GM19372 (cell line): ENCODE measurements around the gene PIEZO1.

Experiments used
- ATAC-seq: cut with Tn5 transposase; IDR thresholded peaks from one replicate; pipeline ENCODE4 v1.9.1; 2021; ENCODE audit warnings: mild to moderate bottlenecking, low read depth, moderate library complexity; ENCODE audit not compliant: unreplicated experiment

PIEZO1 gene

DNA sequence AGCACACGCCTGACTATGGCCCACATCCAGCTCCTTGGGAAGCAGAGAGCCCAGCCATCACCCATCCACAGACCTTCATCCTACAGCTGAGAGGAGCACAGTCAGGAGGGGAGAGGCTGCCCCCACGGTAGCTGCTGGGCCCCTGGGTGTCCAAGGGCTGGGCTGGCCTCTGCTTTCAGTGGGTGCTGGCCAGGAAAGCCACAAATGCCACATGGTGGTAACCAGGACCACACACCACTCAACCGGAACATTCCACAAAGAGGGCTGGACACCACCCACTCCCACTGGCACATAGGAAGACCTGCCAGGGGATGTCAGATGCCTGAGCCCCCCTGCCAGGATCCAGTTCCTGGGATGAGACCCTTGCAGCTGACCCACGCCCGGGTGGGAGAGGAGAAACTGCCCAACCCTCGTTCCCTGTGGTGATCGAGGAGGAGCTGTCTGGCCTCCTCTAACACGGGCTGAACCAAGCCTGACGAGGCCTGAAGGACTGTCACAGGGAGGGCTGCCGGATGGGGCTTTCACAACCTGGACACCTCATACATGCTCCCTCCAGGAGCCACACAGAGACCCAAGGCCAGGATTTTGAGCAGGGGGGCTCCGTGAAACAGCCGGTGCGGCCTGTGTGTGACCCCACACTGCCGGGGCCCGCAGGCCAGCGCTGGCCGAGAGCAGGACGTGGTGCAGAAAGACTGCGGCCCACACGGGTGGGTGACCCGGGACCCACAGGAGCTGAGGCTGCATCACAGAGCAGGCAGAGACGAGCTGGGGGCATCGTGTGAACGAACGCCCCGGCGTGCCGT, 30.7 kb downstream of the PIEZO1 start:
- ATAC-seq, result no peak

DNA sequence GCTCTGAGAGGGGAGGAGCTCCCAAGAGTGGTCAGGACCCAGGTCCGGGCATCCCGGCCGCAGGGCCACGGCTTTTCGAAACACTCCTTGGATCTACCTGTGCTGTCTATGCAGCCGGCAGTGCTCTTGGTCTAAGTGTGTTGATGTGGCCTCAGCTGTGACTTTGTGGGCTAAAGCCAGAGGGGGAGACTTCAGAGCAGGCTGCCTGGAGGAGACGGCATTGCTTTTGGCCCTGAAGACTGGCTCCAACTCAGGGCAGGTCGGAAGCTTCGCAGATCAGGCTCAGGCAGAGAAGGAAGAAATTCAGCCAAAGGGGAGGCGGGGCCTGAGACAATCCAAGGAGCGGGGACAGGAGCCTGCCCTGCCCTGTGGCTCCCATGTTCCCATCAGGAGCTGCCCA, 31.4 kb downstream of the PIEZO1 start:
- ATAC-seq, result no peak

DNA sequence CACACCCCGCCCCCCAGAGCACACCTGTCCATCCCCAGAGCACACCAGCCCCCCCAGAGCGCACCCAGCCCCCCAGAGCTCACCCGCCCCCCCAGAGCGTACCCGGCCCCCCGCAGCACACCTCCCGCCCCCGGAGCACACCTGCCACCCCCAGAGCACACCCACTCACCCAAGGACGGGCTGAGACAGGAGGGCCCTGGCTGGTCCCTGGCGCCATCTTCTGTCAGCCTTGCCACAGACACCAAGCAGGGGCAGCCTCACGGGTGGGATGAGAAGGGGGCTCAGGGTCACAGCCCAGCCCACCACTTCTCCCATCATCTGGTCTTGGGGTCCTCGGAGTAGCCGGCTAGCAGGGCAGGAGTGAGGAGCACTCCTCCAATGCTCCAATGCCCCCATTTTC, 31.8 kb downstream of the PIEZO1 start:
- no peak for ATAC-seq

DNA sequence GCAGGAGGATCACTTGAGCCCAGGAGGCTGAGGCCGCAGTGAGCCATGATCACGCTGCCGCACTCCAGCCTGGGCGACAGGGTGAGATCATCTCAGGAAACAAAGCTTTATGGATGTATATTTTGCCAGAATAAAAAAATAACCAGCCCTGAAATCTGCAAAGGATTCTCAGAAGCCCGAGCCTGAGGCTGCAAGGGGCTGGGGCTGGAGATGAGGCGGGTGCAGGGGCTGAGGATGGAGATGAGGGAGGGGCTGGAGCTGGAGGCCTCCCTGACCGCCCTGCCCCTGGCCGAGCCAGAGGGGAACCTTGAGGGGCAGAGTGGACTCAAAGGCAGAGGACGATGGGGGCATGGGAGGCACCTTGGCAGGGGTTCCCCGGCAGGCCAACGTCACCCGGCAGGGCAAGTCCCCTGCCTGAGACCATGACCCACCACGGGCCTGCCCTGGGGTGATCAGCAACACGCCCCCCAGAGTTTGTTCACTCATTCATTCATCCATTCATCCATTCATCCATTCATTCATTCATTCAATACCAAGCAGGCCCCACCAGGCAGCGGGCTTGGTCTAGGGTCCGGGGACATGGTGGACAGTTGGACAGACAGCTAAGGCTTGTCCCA, 32.5 kb downstream of the PIEZO1 start:
- ATAC-seq, result no peak

DNA sequence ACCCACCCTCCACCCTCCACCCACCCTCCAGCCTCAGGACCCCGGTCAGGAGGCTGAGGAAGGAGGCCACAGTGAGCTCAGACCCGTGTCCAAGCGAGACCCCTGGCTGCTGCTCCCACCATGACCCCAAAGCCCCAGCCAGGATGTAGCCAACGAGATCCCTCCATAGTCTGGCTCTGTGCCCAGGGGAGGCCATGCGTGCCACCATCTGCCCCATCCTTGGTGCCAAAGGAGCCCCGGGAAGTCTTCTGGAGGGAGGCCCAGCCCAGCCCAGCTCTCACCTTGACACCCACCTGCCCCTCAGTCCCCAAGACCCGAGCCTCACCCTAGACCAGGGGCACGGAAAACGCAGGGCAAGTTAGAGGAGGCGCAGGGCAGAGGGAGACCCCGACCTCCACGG, 34.2 kb downstream of the PIEZO1 start:
- no peak for ATAC-seq

DNA sequence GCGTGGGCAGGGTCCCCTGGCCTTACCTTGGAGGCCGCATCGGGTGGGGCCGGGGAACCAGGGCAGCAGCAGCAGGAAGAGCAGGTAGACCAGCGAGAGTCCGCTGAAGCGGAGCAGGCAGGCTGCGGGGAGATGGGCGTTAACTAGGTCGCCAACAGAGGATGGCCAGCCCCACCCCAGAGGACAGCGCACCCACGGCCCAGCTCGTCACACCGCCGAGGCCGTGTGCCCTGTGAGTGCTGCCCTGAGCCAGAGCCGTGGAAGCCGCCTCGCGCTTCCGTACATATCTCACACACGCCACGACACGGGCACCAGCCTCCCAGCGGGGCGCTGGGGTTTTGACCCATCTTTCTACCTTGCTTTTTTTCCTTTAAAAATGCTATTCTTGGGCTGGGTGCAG, 35.7 kb downstream of the PIEZO1 start:
- ATAC-seq, result no peak

DNA sequence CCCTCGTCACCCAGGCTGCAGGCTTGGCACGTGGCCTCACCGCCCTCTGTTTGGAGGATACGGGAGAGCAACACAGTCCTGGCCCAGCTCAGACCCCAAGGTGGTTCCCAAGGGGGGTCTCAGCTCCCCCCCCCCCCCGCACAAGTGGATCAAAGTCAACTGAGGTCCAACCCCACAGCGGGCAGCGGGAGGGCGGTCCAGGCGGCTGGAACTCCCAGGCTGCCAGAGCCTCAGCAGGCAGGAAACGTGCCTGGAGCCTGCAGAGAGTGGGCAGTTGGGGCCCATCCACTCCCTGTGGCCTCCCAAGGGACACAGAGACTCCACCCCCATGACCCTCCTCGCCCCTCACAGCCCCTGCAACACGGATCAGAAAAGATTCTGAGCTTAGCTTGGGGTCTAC, 36.7 kb downstream of the PIEZO1 start:
- ATAC-seq, result no peak

DNA sequence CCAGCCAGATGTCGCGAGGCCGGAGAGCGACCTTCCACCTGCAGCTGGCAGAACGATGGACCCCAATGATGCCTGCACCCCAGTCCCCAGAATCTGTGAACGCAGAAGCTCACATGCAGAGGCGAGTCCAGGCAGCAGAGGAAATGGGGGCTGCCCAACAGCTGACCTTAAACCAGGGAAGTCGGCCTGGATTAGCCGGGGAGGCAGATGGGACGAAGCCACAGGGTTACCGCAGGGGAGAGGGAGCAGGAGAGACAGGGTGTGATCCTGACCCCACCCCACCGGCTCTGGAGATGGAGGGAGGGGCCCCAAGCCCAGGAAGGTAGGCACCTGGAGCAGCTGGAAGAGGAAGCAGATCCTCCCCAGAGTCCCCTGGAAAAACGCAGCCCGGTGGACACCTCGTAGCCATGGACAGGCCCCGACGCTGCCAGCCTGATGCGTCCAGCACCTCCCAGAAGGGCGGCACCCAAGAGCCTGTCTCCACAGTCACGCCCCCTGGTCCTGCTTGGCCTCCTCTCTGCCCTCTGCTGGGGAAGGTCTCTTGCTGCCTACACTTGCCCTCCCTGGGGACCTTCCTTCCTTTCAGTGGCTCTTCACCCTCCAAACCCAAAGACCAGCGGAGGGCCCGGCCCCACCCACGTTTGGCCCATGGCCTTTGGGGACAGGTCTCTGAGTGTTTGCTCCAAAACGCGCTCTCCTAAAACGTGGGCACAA, 37.3 kb downstream of the PIEZO1 start:
- no peak for ATAC-seq

DNA sequence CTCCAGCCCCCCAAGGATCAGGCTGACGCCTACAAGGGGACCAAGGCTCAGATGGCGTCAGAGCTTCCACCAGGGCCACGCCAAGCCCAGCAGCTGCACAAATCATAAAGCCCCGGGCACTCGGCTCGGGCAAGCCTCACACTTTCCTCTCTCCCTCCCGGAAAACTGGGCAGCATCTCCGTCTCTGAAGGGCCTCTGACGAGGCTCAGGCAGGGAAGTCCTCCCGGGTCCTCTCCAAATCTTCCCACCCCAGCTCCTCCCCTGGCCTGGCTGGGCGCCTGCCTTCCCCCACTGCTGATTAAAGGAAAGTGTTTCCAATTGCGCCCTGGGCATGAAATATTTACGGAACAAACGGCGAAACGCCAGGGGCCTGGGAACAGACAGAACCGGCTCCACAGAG, 38.5 kb downstream of the PIEZO1 start:
- no peak for ATAC-seq

DNA sequence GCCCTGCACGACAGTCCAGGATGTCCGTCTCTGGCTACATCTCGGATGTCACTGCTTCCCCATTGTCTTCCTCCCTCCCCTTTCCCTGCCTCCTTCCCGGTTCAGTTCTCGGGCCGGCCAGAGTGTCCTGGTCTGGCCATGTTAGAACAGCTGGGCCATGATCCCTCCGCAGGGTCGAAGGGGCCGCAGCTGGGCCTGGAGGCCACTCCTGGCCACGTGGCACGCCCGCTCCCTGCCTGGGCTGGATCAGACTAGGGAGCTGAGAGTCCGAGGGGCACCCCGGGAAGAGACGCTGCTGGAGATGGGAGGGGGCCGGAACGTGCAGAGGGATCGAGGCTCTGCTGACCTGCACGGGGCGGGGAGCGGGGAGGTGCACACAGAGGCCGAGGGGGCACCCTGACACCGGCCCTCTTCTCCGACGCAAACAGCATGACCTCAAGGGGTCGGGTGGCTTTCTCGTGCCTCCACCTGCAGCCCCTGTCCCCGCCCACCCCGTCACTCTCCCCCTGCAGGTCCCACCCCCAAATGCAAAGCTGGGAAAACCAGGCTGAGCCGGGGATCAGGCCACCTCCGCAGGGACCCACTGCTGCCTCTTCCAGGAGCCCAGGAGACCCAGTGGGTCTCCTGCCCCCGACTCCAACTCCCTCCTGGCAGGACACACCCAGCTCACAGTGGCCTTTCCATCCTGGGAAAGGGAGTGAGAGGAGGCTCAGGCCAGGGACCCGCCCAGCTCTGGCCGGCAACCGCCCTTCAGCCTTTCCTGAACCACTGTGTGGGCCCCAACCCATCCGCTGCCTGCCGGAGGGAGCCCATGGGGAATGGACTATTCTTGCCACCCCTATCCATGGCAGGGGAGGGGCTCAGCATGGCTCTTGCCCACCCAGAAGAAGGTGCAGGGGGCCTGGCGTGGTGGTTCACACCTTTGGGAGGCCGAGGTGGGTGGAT, 40.2 kb downstream of the PIEZO1 start:
- ATAC-seq, result no peak

DNA sequence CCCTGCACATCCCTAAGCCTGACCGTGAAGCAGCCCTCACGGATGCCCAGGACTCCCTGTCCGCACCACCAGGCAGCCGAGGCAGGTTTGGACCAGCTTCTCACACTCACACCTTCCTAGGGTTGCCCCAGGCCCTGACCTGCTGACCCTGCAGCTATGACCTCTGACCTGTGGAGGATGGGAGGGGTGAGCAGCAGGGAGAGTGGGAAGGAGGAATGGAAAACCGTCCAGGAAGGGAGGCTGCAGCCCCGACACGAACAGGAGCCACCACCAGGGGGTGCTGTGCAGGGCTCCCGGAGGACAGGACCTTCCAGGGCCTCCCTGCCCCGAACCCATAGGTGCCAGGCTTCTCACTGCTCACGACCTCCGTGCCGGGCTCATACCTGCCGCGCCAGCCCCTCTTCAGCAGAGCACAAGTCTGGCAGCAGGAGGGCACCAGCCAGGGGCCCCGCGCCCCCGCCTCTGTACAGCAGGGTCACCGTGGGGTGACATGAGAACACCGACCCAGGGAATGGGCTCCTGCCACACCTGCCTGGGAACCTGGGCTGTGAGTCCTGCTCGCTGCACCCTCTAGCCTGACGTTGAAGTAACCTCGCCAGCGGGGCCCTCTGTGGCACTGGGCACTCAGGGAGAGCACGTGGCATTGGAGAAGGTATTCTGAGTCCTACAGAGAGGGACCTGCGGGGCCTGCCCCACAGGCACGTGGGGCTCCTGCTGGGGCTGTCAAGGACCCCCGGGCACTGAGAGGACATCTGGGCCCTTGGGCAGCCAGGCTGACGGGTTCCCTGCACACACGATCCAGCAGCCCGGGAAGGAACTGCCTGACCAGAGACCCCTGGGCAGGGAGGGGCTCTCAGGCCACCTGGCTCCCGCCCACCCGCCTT, 41.1 kb downstream of the PIEZO1 start:
- ATAC-seq, result no peak

DNA sequence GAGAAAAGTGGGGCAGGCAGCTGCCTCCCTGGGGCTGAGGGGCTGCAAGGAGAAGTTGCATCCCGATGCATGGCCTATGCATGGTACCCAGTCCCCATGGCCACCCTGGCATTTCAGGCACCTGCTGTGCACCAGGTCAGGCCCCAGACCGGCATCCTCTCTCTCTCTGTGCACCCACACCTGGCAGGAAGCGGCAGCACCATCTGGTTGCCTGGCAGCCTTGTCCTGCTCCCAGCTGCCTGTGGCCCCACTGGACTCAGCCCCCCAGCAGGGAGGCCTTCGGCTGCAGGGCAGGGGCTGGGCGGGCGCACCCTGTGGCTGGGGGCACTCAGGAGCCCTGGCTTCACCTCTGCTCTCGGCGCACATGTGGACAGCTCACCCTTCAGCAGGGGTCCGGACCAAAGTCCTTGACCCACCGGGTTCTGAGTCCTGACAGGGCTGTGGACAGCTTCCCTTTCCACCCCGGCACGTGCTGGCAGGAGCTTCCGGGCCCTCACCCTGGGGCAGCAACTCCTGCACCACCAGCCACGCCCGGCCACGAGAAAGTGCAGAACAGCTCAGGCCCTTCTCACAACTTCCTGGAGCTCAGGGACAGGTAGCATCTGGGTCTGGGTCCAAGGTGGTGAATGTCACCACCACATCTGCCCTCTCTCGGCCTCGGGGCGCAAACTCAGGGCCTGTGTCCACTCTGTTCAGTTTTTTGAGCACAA, 42.0 kb downstream of the PIEZO1 start:
- no peak for ATAC-seq

DNA sequence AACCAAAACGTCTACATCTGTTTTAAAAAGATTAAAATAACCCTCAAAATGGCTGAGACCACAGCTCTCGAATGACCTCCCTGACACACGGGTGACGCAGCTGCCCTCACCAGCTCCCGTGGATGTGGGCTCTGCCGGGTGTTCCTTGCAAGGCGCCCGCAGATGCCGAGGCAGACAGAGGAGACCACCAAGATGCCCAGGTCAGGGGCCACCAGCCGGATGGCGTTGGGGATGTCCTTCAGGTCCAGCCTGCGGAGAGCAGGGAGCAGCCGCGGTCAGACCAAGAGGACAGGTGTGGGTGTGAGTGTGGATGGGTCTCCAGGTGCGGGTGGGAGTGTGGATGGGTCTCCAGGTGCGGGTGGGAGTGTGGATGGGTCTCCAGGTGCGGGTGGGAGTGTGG, 43.7 kb downstream of the PIEZO1 start:
- no peak for ATAC-seq

DNA sequence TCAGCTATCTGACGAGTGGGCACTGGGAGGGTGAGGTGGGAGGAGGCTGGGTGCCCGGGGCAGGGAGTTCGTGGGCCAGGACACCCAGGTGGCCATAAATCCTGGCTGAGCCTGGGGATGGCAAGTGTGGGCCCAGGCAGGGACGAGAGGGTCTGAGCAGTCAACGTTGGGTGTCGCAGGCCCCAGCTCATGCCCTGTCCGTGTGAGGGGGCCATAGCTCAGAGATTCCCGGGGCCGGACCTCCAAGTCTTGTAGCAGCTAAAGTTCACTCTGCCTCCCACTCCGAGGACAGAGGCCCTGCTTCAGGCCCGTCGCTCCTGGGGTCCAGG, 44.3 kb downstream of the PIEZO1 start:
- no peak for ATAC-seq

DNA sequence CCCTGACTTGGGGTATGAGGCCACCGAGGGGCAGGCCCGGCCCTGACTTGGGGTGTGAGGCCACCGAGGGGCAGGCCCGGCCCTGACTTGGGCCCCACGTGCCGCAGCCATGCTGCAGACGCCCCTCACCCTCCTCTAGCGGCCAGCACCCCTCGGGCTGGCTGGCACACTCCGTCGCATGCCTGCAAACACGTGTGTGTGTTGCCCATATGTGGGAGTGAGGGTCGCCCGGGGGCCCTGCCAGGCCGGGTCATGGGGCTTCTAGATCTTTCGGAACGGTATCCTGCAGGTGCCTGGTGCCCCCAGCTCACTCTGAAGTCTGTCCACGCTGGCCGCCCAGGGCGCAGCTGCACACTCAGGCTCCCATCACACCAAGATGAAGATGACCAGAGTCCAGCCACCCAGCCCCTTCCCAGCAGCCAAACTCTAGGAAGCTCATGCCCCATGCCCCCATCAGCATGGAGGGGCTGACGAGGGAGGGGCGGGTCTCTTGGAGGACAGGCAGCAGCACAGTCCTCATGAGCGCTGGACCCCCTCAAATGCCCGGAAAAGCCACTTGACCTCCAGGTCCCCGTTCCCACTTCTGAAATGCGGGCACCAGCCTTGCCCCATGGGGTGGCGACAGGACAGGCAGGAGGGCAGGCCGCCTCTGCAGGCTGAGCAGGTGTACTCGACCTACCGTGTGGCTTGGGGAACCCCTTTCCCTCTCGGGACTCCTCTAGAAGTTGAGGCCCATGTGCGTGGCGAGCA, 44.9 kb downstream of the PIEZO1 start:
- ATAC-seq, result no peak

DNA sequence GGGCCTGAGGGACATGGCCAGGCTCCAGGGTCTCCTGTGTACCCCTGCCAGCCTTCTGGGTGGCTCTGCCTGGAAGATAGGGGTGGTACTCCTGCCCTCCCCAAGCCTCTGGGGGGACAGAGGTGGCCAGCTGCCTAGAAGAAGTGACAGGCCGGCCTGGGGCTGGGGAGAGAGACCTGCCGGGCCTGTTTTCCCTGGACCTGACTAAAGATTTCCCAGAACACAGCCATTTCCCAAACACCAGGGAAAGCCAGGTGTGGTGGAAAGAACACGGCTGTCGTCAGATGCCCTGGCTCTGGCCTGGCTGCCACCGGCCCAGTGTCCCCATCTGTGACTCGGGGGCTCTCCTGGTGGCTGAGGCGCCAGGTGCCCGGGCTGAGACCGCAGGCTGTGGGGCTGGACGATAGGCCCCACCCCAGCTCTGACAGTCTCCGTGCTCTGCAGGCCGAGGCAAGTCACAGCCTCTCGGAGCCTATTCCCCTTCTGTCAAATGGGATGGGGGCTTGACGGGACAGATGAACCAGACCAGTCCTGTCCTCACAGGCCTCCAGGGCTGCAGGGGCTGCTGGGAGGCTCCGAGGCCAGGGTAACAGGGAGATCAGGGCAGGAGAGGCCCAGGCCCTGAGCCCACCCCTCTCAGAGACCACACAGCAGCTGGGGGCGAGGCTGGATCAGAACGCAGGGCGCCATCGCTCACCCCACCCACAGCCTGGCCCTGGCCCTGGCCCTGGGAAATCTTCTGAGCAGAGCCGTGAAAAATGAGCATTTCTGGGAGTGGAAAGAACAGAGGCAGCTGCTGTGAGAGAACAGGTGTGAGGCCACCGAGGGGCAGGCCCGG, 45.7 kb downstream of the PIEZO1 start:
- ATAC-seq, result no peak
